Naive thymus-derived CD8-positive, alpha-beta T cell (primary cell): Measurements from ENCODE around the gene PLEKHM3. TPM values are rescaled to one million over a fixed set of nuclear protein-coding genes. Genes with fewer than 3 reads are reported as not detected.
"Not testable (repeated sequence)": the region's sequence is repeated elsewhere in the genome, so short reads cannot be mapped to it uniquely, and the experiment has no call there.

Experiments used
- ATAC-seq, 2 donors: fragments of 150-1000 bp; cut with Tn5 transposase in 1 of 2; sonication (Bioruptor Pico), chemical (Tn5 transposase) in 1 of 2; 1 replicate in 1 of 2; 2 replicates in 1 of 2; pipeline ENCODE4 v1.10.0; 2021; ENCODE audit warnings: mild to moderate bottlenecking in 2 of 2, moderate library complexity in 2 of 2
- POLR2A ChIA-PET: fragments of 350-600 bp; sonication (Branson Sonifier 250); formaldehyde crosslinking; loops from one replicate; lab custom pipeline; 2021; ENCODE audit warnings: antibody characterized with exemption; lab: Charles Lee
- DNase-seq, 10 donors: peaks; one replicate each; pipeline versions ENCODE4 v3.0.0 to v3.0.0-alpha.2; 2020 to 2022
- H3K27ac Mint-ChIP-seq, 10 donors: one replicate each; pipeline ENCODE4 v1.8.0; 2020 to 2022; ENCODE audit warnings: mild to moderate bottlenecking in 10 of 10, mixed read lengths in 10 of 10, moderate library complexity in 4 of 10, inconsistent platforms in 1 of 10
- H3K27me3 Mint-ChIP-seq, 5 donors: one replicate each; pipeline ENCODE4 v1.8.0; 2021 to 2022; ENCODE audit warnings: mixed read lengths in 5 of 5
- H3K36me3 Mint-ChIP-seq, 3 donors: one replicate each; pipeline ENCODE4 v1.8.0; 2020 to 2022; ENCODE audit warnings: mixed read lengths in 3 of 3, mild to moderate bottlenecking in 2 of 3, inconsistent platforms in 1 of 3
- H3K4me1 Mint-ChIP-seq, 4 donors: one replicate each; pipeline ENCODE4 v1.8.0; 2021 to 2022; ENCODE audit warnings: mixed read lengths in 4 of 4
- H3K4me3 Mint-ChIP-seq, 10 donors: one replicate each; pipeline ENCODE4 v1.8.0; 2020 to 2022; ENCODE audit warnings: mild to moderate bottlenecking in 10 of 10, mixed read lengths in 10 of 10, moderate library complexity in 6 of 10, inconsistent platforms in 1 of 10
- H3K9me3 Mint-ChIP-seq, 9 donors: one replicate each; pipeline ENCODE4 v1.8.0; 2020 to 2022; ENCODE audit warnings: mixed read lengths in 9 of 9, mild to moderate bottlenecking in 3 of 9, inconsistent platforms in 1 of 9, moderate library complexity in 1 of 9
- polyA plus RNA-seq, 3 donors: library from polyadenylated mRNA; unstranded; fragments of 300-500 nt; fragmentation: Illumina TruSeq; gene quantifications; one replicate each; pipeline ENCODE4 v1.2.3, GENCODE V29; 2021
- total RNA-seq, 8 experiments: library from RNA in 2 of 8; stranded (reverse) in 2 of 8; gene quantifications; one replicate each; pipeline ENCODE4 v1.2.3 and lab custom pipeline; 2021 to 2026

The PLEKHM3 gene
- total and polyA plus RNA-seq, 5 experiments from 2014 or later: 2.5 to 16.5 (median 3.4) TPM

GRCh38 chr2:207920721-207921120 lies 104.6 kb downstream of the PLEKHM3 start:
- peaks cover 5 to 56% (median 13%) of the 10 kb centered on the region in 3 donors for H3K36me3 Mint-ChIP-seq
- no peak for ATAC-seq

GRCh38 chr2:207920321-207920720 lies 105.0 kb downstream of the PLEKHM3 start:
- Mint-ChIP-seq H3K27ac (no peak overlapping the region), H3K9me3 (no peaks in the 10 kb centered on the region), H3K36me3 (peaks cover 5 to 55% (median 13%) of the 10 kb centered on the region in 3 donors), H3K4me3 (no peak overlapping the region), H3K4me1 (peaks cover 8 to 17% (median 11%) of the 10 kb centered on the region in 4 donors), H3K27me3 (no peaks in the 10 kb centered on the region)
- POLR2A ChIA-PET: no interaction called here
- DNase-seq: no peak
- ATAC-seq: no peak

More at GRCh38 chr2:207920721-207921120, 104.6 kb downstream of the PLEKHM3 start:
- no peak overlapping the region for H3K27ac Mint-ChIP-seq
- peaks cover 12 to 21% (median 14%) of the 10 kb centered on the region in 4 donors for H3K4me1 Mint-ChIP-seq
- H3K27me3 Mint-ChIP-seq: no peaks in the 10 kb centered on the region
- no peaks in the 10 kb centered on the region for H3K9me3 Mint-ChIP-seq
- H3K4me3 Mint-ChIP-seq: no peak overlapping the region
- no peak for DNase-seq
- POLR2A ChIA-PET: no interaction called here

- H3K4me3 Mint-ChIP-seq: no peak overlapping the region
- H3K4me1 Mint-ChIP-seq: peaks cover 0 to 10% (median 4%) of the 10 kb centered on the region in 4 donors
- POLR2A ChIA-PET: no interaction called here
- H3K27ac Mint-ChIP-seq: no peak overlapping the region
- H3K27me3 Mint-ChIP-seq: no peaks in the 10 kb centered on the region
- H3K36me3 Mint-ChIP-seq: peaks cover 5 to 51% (median 17%) of the 10 kb centered on the region in 3 donors
- no peak for ATAC-seq
- no peaks in the 10 kb centered on the region for H3K9me3 Mint-ChIP-seq
- no peak for DNase-seq
Observed at GRCh38 chr2:207919164-207919919, 106.0 kb downstream of the PLEKHM3 start.

- DNase-seq: no peak
- ATAC-seq: no peak
- Mint-ChIP-seq H3K4me3 (no peak overlapping the region), H3K9me3 (no peaks in the 10 kb centered on the region), H3K27me3 (no peaks in the 10 kb centered on the region), H3K4me1 (peaks cover 0 to 14% (median 0%) of the 10 kb centered on the region in 4 donors), H3K27ac (no peak overlapping the region), H3K36me3 (peaks cover 11 to 61% (median 41%) of the 10 kb centered on the region in 3 donors)
- POLR2A ChIA-PET: no interaction called here
Observed at GRCh38 chr2:207914716-207915115, 110.6 kb downstream of the PLEKHM3 start.

GRCh38 chr2:207913772-207914358 lies 111.5 kb downstream of the PLEKHM3 start:
- peaks cover 0 to 10% (median 0%) of the 10 kb centered on the region in 4 donors for H3K4me1 Mint-ChIP-seq
- ATAC-seq (no peak), DNase-seq (no peak)
- peaks cover 11 to 56% (median 41%) of the 10 kb centered on the region in 3 donors for H3K36me3 Mint-ChIP-seq
- H3K27me3 Mint-ChIP-seq: no peaks in the 10 kb centered on the region
- H3K4me3 Mint-ChIP-seq: no peak overlapping the region
- POLR2A ChIA-PET: no interaction called here
- no peaks in the 10 kb centered on the region for H3K9me3 Mint-ChIP-seq
- H3K27ac Mint-ChIP-seq: no peak overlapping the region

- ATAC-seq: no peak
- DNase-seq: no peak
- peaks cover 0 to 8% (median 0%) of the 10 kb centered on the region in 4 donors for H3K4me1 Mint-ChIP-seq
- POLR2A ChIA-PET: no interaction called here
- no peak overlapping the region for H3K4me3 Mint-ChIP-seq
- no peak overlapping the region for H3K27ac Mint-ChIP-seq
- H3K9me3 Mint-ChIP-seq: no peaks in the 10 kb centered on the region
- H3K36me3 Mint-ChIP-seq: peaks cover 11 to 55% (median 30%) of the 10 kb centered on the region in 3 donors
- H3K27me3 Mint-ChIP-seq: no peaks in the 10 kb centered on the region
Observed at GRCh38 chr2:207911856-207912255, 113.5 kb downstream of the PLEKHM3 start.

- POLR2A ChIA-PET: no interaction called here
- H3K4me3 Mint-ChIP-seq: no peak overlapping the region
- ATAC-seq (no peak), DNase-seq (no peak)
- H3K27ac Mint-ChIP-seq: no peak overlapping the region
- peaks cover 11 to 57% (median 30%) of the 10 kb centered on the region in 3 donors for H3K36me3 Mint-ChIP-seq
- H3K27me3 Mint-ChIP-seq: no peaks in the 10 kb centered on the region
- no peaks in the 10 kb centered on the region for H3K9me3 Mint-ChIP-seq
- peaks cover 0 to 8% (median 0%) of the 10 kb centered on the region in 4 donors for H3K4me1 Mint-ChIP-seq
Observed at GRCh38 chr2:207911215-207911614, 114.1 kb downstream of the PLEKHM3 start.

GRCh38 chr2:207906495-207906894 lies 118.8 kb downstream of the PLEKHM3 start:
- H3K4me3 Mint-ChIP-seq, H3K27me3 Mint-ChIP-seq, H3K27ac Mint-ChIP-seq, H3K9me3 Mint-ChIP-seq, DNase-seq, POLR2A ChIA-PET, H3K4me1 Mint-ChIP-seq, ATAC-seq: not testable (repeated sequence)
- H3K36me3 Mint-ChIP-seq: peaks cover 9 to 48% (median 25%) of the 10 kb centered on the region in 3 donors

- Mint-ChIP-seq H3K36me3 (peaks cover 11 to 50% (median 28%) of the 10 kb centered on the region in 3 donors), H3K4me3 (no peak overlapping the region), H3K27ac (peak overlapping the region in 1 of 10 donors; percentile 17), H3K9me3 (no peaks in the 10 kb centered on the region), H3K4me1 (peaks cover 0 to 4% (median 0%) of the 10 kb centered on the region in 4 donors), H3K27me3 (no peaks in the 10 kb centered on the region)
- DNase-seq: no peak
- ATAC-seq: no peak
- POLR2A ChIA-PET: no interaction called here
Observed at GRCh38 chr2:207905546-207905945, 119.8 kb downstream of the PLEKHM3 start.

GRCh38 chr2:207903236-207903635 lies 122.1 kb downstream of the PLEKHM3 start:
- Mint-ChIP-seq H3K27ac (peak overlapping the region in 1 of 10 donors; percentile 65), H3K36me3 (peaks cover 12 to 53% (median 28%) of the 10 kb centered on the region in 3 donors), H3K4me1 (peaks cover 0 to 4% (median 0%) of the 10 kb centered on the region in 4 donors), H3K4me3 (no peak overlapping the region), H3K9me3 (no peaks in the 10 kb centered on the region), H3K27me3 (no peaks in the 10 kb centered on the region)
- POLR2A ChIA-PET: no interaction called here
- ATAC-seq (no peak), DNase-seq (no peak)

- Mint-ChIP-seq H3K4me3 (no peak overlapping the region), H3K9me3 (no peaks in the 10 kb centered on the region), H3K27ac (no peak overlapping the region), H3K27me3 (no peaks in the 10 kb centered on the region), H3K36me3 (peaks cover 12 to 49% (median 28%) of the 10 kb centered on the region in 3 donors), H3K4me1 (peaks cover 0 to 4% (median 0%) of the 10 kb centered on the region in 4 donors)
- DNase-seq (no peak), ATAC-seq (no peak)
- POLR2A ChIA-PET: no interaction called here
Observed at GRCh38 chr2:207902821-207903220, 122.5 kb downstream of the PLEKHM3 start.

GRCh38 chr2:207901829-207902228 lies 123.5 kb downstream of the PLEKHM3 start:
- Mint-ChIP-seq H3K4me3 (no peak overlapping the region), H3K27ac (no peak overlapping the region), H3K27me3 (no peaks in the 10 kb centered on the region), H3K36me3 (peaks cover 12 to 46% (median 28%) of the 10 kb centered on the region in 3 donors), H3K4me1 (peaks cover 0 to 4% (median 0%) of the 10 kb centered on the region in 4 donors), H3K9me3 (no peaks in the 10 kb centered on the region)
- DNase-seq (no peak), ATAC-seq (no peak)
- POLR2A ChIA-PET: no interaction called here

- Mint-ChIP-seq H3K4me1 (peaks cover 0 to 4% (median 0%) of the 10 kb centered on the region in 4 donors), H3K27me3 (no peaks in the 10 kb centered on the region), H3K9me3 (no peaks in the 10 kb centered on the region), H3K27ac (no peak overlapping the region), H3K36me3 (peaks cover 12 to 45% (median 28%) of the 10 kb centered on the region in 3 donors), H3K4me3 (no peak overlapping the region)
- ATAC-seq: no peak
- POLR2A ChIA-PET: no interaction called here
- no peak for DNase-seq
Observed at GRCh38 chr2:207901401-207901800, 123.9 kb downstream of the PLEKHM3 start.
